Mesenchymal stem cell (in vitro differentiated cells and primary cell): ENCODE data around the gene ARHGAP4.
A peak's percentile ranks its signal among the peaks of the same experiment; 100 is the strongest.

Experiments used
- DNase-seq: peaks from one replicate; pipeline ENCODE4 v3.0.0-alpha.2; 2013
- H2AFZ ChIP-seq: one replicate; pipeline ENCODE4 v1.6.1; 2013; ENCODE audit warnings: low read depth, mild to moderate bottlenecking, control low read depth, inconsistent platforms, low read length, moderate library complexity
- H2AK5ac ChIP-seq: 2 replicates; pipeline ENCODE4 v1.6.1; 2013; ENCODE audit warnings: low read length, moderate library complexity, mild to moderate bottlenecking, inconsistent platforms; ENCODE audit not compliant: severe bottlenecking
- H2BK120ac ChIP-seq: one replicate; pipeline ENCODE4 v1.6.1; 2013; ENCODE audit warnings: low read depth, mild to moderate bottlenecking, inconsistent platforms, low read length, moderate library complexity
- H2BK12ac ChIP-seq, 2 experiments: one replicate each; pipeline ENCODE4 v1.6.1; 2013; ENCODE audit warnings: inconsistent platforms in 2 of 2, low read length in 2 of 2, mild to moderate bottlenecking in 2 of 2, moderate library complexity in 2 of 2, control low read depth in 1 of 2
- H2BK15ac ChIP-seq: one replicate; pipeline ENCODE4 v1.6.1; 2013; ENCODE audit warnings: mild to moderate bottlenecking, low read depth, inconsistent platforms; ENCODE audit not compliant: poor library complexity, severe bottlenecking
- H2BK5ac ChIP-seq: 2 replicates; pipeline ENCODE4 v1.6.1; 2013; ENCODE audit warnings: low read depth, mild to moderate bottlenecking, low read length, control low read depth, inconsistent platforms; ENCODE audit not compliant: poor library complexity, severe bottlenecking
- H3K14ac ChIP-seq, 2 experiments: one replicate each; pipeline ENCODE4 v1.6.1; 2013; ENCODE audit warnings: inconsistent platforms in 2 of 2, low read length in 2 of 2, control low read depth in 1 of 2, mild to moderate bottlenecking in 1 of 2, moderate library complexity in 1 of 2
- H3K18ac ChIP-seq, 2 experiments: one replicate each; pipeline ENCODE4 v1.6.1; 2013; ENCODE audit warnings: inconsistent platforms in 2 of 2, low read length in 2 of 2, control low read depth in 1 of 2, low read depth in 1 of 2, mild to moderate bottlenecking in 1 of 2
- H3K23ac ChIP-seq, 2 experiments: one replicate each; pipeline ENCODE4 v1.6.1; 2013; ENCODE audit warnings: inconsistent platforms in 2 of 2, low read length in 2 of 2, mild to moderate bottlenecking in 2 of 2, moderate library complexity in 2 of 2, control low read depth in 1 of 2
- H3K27ac ChIP-seq: 2 replicates; pipeline ENCODE4 v1.5.1; 2013; ENCODE audit warnings: mild to moderate bottlenecking, moderate library complexity, low read length, control low read depth, inconsistent platforms; ENCODE audit not compliant: poor library complexity, severe bottlenecking
- H3K27me3 ChIP-seq, 2 experiments: 2 replicates each; pipeline versions ENCODE4 v1.6.1 to v1.7.0; 2013; ENCODE audit warnings: low read length in 2 of 2, mild to moderate bottlenecking in 2 of 2, moderate library complexity in 2 of 2, control low read depth in 1 of 2, inconsistent platforms in 1 of 2; ENCODE audit not compliant: control insufficient read depth in 1 of 2, insufficient read depth in 1 of 2
- H3K36me3 ChIP-seq, 2 experiments: 2 replicates each; pipeline versions ENCODE4 v1.6.1 to v1.7.0; 2013; ENCODE audit warnings: low read length in 2 of 2, control low read depth in 1 of 2, inconsistent platforms in 1 of 2, low read depth in 1 of 2, mild to moderate bottlenecking in 1 of 2; ENCODE audit not compliant: insufficient read depth in 2 of 2, control insufficient read depth in 1 of 2
- H3K4ac ChIP-seq, 2 experiments: one replicate each; pipeline ENCODE4 v1.6.1; 2013; ENCODE audit warnings: inconsistent platforms in 2 of 2, low read length in 2 of 2, mild to moderate bottlenecking in 2 of 2, moderate library complexity in 2 of 2, control low read depth in 1 of 2, low read depth in 1 of 2
- H3K4me1 ChIP-seq: 2 replicates; pipeline ENCODE4 v1.6.1; 2013; ENCODE audit warnings: low read depth, low read length, control low read depth; ENCODE audit not compliant: control insufficient read depth, insufficient read depth
- H3K4me2 ChIP-seq: 2 replicates; pipeline ENCODE4 v1.6.1; 2013; ENCODE audit warnings: low read length, mild to moderate bottlenecking, inconsistent platforms; ENCODE audit not compliant: poor library complexity, severe bottlenecking
- H3K4me3 ChIP-seq, 2 experiments: 2 replicates each; pipeline versions ENCODE4 v1.5.1 to v1.7.0; 2013; ENCODE audit warnings: low read length in 2 of 2, mild to moderate bottlenecking in 2 of 2, control low read depth in 1 of 2, low read depth in 1 of 2; ENCODE audit not compliant: insufficient read depth in 1 of 2
- H3K79me1 ChIP-seq: replicated peaks from 2 replicates; pipeline ENCODE4 v1.6.1; 2013; ENCODE audit warnings: mild to moderate bottlenecking, control low read depth, low read length, inconsistent platforms; ENCODE audit not compliant: poor library complexity, severe bottlenecking
- H3K9ac ChIP-seq: 2 replicates; pipeline ENCODE4 v1.7.0; 2013; ENCODE audit warnings: mild to moderate bottlenecking, low read length, moderate library complexity
- H3K9me3 ChIP-seq: 2 replicates; pipeline ENCODE4 v1.7.0; 2013; ENCODE audit warnings: mild to moderate bottlenecking, low read length; ENCODE audit not compliant: control insufficient read depth
- H4K8ac ChIP-seq: one replicate; pipeline ENCODE4 v1.6.1; 2013; ENCODE audit warnings: inconsistent platforms, mild to moderate bottlenecking, low read length, moderate library complexity
- H4K91ac ChIP-seq: one replicate; pipeline ENCODE4 v1.6.1; 2013; ENCODE audit warnings: mild to moderate bottlenecking, low read length, inconsistent platforms
- WGBS: methylation state at CpG from one replicate; pipeline ENCODE4 v1.1.7; 2013; ENCODE audit warnings: mixed read lengths; 5-methylcytosine and 5-hydroxymethylcytosine counted together

The ARHGAP4 gene

DNA sequence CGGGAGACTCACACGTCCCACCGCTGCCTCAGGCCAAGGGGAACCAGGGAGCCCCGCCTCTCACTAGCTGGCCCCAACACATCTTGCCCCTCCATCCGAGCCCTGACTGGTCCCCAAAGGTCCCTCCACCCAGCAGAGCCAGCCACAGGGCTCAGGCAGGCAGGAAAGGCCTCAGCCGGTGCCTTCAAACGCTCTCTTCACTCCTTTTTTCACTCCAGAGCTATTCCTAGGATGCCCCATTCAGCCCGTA lies 1.5 kb upstream of the ARHGAP4 start:
- H3K27me3 ChIP-seq, result peaks cover 0 to 32% of the 10 kb centered on the region in 2 experiments
- peak overlapping the region; percentile 89 for H3K27ac ChIP-seq
- H3K4me3 ChIP-seq, result peak overlapping the region; percentile 72 to 84
- H2BK5ac ChIP-seq, result peak overlapping the region; percentile 94
- peaks cover 5% of the 10 kb centered on the region for H3K79me1 ChIP-seq
- peak overlapping the region in 1 of 2 experiments; percentile 93 for H3K14ac ChIP-seq
- peak overlapping the region; percentile 93 for H2BK120ac ChIP-seq
- H3K23ac ChIP-seq, result no peak overlapping the region
- H3K4me2 ChIP-seq, result peak overlapping the region; percentile 87
- H3K9me3 ChIP-seq, result no peaks in the 10 kb centered on the region
- H2BK12ac ChIP-seq, result peak overlapping the region in 1 of 2 experiments; percentile 6
- no peak overlapping the region for H2AFZ ChIP-seq
- peak overlapping the region; percentile 88 for H3K9ac ChIP-seq
- peak overlapping the region; percentile 98 for H4K8ac ChIP-seq
- H3K4ac ChIP-seq, result peak overlapping the region; percentile 55 to 85
- peak overlapping the region; percentile 49 for H2BK15ac ChIP-seq
- H2AK5ac ChIP-seq, result peak overlapping the region; percentile 50
- H3K18ac ChIP-seq, result peak overlapping the region; percentile 82 to 97
- H4K91ac ChIP-seq, result peak overlapping the region; percentile 98
- DNase-seq, result no peak
- WGBS, result 2% methylated on average over 8 of the region's 8 CpGs
- H3K36me3 ChIP-seq, result peaks cover 34% of the 10 kb centered on the region in 2 experiments
- H3K4me1 ChIP-seq, result peaks cover 27% of the 10 kb centered on the region

GRCh38 chrX:153926858-153927671 lies 1.0 kb upstream of the ARHGAP4 start:
- Histone ChIP-seq H2BK15ac (peak overlapping the region; percentile 49), H3K18ac (peak overlapping the region; percentile 97), H3K4me3 (peak overlapping the region; percentile 72 to 84), H3K23ac (no peak overlapping the region), H3K4me1 (peaks cover 23% of the 10 kb centered on the region), H3K9ac (peak overlapping the region; percentile 88), H3K79me1 (peaks cover 5% of the 10 kb centered on the region), H3K4me2 (peak overlapping the region; percentile 87), H4K8ac (peak overlapping the region; percentile 98), H2BK5ac (no peak overlapping the region), H2BK120ac (peak overlapping the region; percentile 93), H2AK5ac (peak overlapping the region; percentile 50), H3K4ac (peak overlapping the region; percentile 55 to 85), H4K91ac (peak overlapping the region; percentile 98), H3K9me3 (no peaks in the 10 kb centered on the region), H3K27ac (peak overlapping the region; percentile 89), H3K27me3 (peaks cover 0 to 33% of the 10 kb centered on the region in 2 experiments), H2BK12ac (peak overlapping the region in 1 of 2 experiments; percentile 63), H3K36me3 (peaks cover 29 to 30% of the 10 kb centered on the region in 2 experiments), H3K14ac (peak overlapping the region in 1 of 2 experiments; percentile 41), H2AFZ (no peak overlapping the region)
- DNase-seq, result peak; percentile 55
- 10% methylated on average over 23 of the region's 31 CpGs for WGBS

DNA sequence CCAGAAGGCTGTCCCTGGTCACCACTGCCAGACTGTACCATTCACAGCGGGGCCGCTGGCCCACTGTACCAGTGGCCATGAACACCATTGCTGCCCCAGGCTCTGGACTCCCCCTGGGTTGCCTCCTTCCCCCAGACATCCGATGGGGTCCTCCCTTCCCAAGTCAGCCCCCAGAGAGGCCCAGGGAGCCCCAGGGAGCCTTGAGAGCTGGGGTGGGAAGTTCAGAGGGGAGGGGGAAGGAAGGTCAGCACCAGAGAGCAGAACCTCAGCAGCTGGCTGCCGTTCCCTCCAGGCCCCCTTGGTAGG lies 441 bp upstream of the ARHGAP4 start:
- WGBS, result 31% methylated on average over 2 of the region's 4 CpGs
- DNase-seq, result no peak
- Histone ChIP-seq H3K18ac (peak overlapping the region; percentile 75 to 97), H2AFZ (no peak overlapping the region), H3K9ac (no peak overlapping the region), H2AK5ac (peak overlapping the region; percentile 69), H3K79me1 (peaks cover 5% of the 10 kb centered on the region), H3K27ac (peak overlapping the region; percentile 45), H4K91ac (peak overlapping the region; percentile 95), H3K4me1 (peaks cover 23% of the 10 kb centered on the region), H2BK5ac (peak overlapping the region; percentile 19), H4K8ac (peak overlapping the region; percentile 96), H2BK15ac (peak overlapping the region; percentile 80), H3K4ac (peak overlapping the region in 1 of 2 experiments; percentile 77), H3K27me3 (peaks cover 0 to 38% of the 10 kb centered on the region in 2 experiments), H3K4me2 (peak overlapping the region; percentile 63), H3K23ac (no peak overlapping the region), H3K4me3 (peak overlapping the region in 1 of 2 experiments; percentile 84), H3K9me3 (no peaks in the 10 kb centered on the region), H2BK12ac (peak overlapping the region; percentile 54 to 86), H3K36me3 (peaks cover 23 to 24% of the 10 kb centered on the region in 2 experiments), H2BK120ac (peak overlapping the region; percentile 79), H3K14ac (peak overlapping the region in 1 of 2 experiments; percentile 29)

- no peaks in the 10 kb centered on the region for H3K9me3 ChIP-seq
- H4K91ac ChIP-seq, result no peak overlapping the region
- H3K27me3 ChIP-seq, result peaks cover 0 to 48% of the 10 kb centered on the region in 2 experiments
- no peak overlapping the region for H2AK5ac ChIP-seq
- H3K4ac ChIP-seq, result no peak overlapping the region
- H3K14ac ChIP-seq, result no peak overlapping the region
- no peak overlapping the region for H3K4me2 ChIP-seq
- no peak overlapping the region for H3K18ac ChIP-seq
- H3K36me3 ChIP-seq, result peaks cover 12 to 13% of the 10 kb centered on the region in 2 experiments
- H2BK120ac ChIP-seq, result no peak overlapping the region
- H3K9ac ChIP-seq, result no peak overlapping the region
- H3K4me3 ChIP-seq, result no peak overlapping the region
- H2AFZ ChIP-seq, result no peak overlapping the region
- no peaks in the 10 kb centered on the region for H3K79me1 ChIP-seq
- H2BK12ac ChIP-seq, result no peak overlapping the region
- no peak overlapping the region for H2BK15ac ChIP-seq
- DNase-seq, result no peak
- H3K23ac ChIP-seq, result no peak overlapping the region
- 93% methylated on average over 4 of the region's 4 CpGs for WGBS
- H3K27ac ChIP-seq, result no peak overlapping the region
- no peak overlapping the region for H4K8ac ChIP-seq
- H2BK5ac ChIP-seq, result no peak overlapping the region
- peaks cover 23% of the 10 kb centered on the region for H3K4me1 ChIP-seq
Measured at GRCh38 chrX:153925387-153925738, 701 bp downstream of the ARHGAP4 start.
